Suprapubic skin (tissue), 4 donors: ENCODE data around the gene YES1.

Experiments used
- CTCF ChIP-seq, 2 donors: fragments of 200-600 bp in 1 of 2; fragments of 450-650 bp in 1 of 2; sonication (generic) in 1 of 2; IDR thresholded peaks; one replicate each; pipeline ENCODE4 v1.5.1; 2016 to 2019; ENCODE audit warnings: antibody characterized with exemption in 2 of 2, mild to moderate bottlenecking in 1 of 2, moderate library complexity in 1 of 2
- POLR2A ChIP-seq, 2 donors: fragments of 450-650 bp; IDR thresholded peaks; one replicate each; pipeline ENCODE4 v1.6.1; 2017; ENCODE audit warnings: antibody characterized with exemption in 2 of 2, mild to moderate bottlenecking in 2 of 2, moderate library complexity in 2 of 2
- POLR2AphosphoS5 ChIP-seq, 3 donors: sonication (generic); formaldehyde crosslinking; IDR thresholded peaks; one replicate each; pipeline ENCODE4 v1.6.1; 2017; ENCODE audit warnings: antibody characterized with exemption in 3 of 3

- TF ChIP-seq POLR2AphosphoS5 (IDR thresholded peaks at IDR 0.05), result no peak
- TF ChIP-seq CTCF (IDR thresholded peaks at IDR 0.05), result peak; percentile 74 to 98
- peak in 1 of 2 donors; percentile 14 for TF ChIP-seq POLR2A (IDR thresholded peaks at IDR 0.05)
Measured at GRCh38 chr18:712401-713134, 99.5 kb downstream of the YES1 start, which contains the start of gene ENOSF1.
